HG03439 (cell line): ENCODE results near the gene SEMA3A.
"Not testable (repeated sequence)": the region's sequence is repeated elsewhere in the genome, so short reads cannot be mapped to it uniquely, and the experiment has no call there.

Experiments
- ATAC-seq: cut with Tn5 transposase; IDR thresholded peaks from one replicate; pipeline ENCODE4 v1.9.1; 2021; ENCODE audit warnings: mild to moderate bottlenecking, moderate library complexity; ENCODE audit not compliant: unreplicated experiment

The SEMA3A gene

DNA sequence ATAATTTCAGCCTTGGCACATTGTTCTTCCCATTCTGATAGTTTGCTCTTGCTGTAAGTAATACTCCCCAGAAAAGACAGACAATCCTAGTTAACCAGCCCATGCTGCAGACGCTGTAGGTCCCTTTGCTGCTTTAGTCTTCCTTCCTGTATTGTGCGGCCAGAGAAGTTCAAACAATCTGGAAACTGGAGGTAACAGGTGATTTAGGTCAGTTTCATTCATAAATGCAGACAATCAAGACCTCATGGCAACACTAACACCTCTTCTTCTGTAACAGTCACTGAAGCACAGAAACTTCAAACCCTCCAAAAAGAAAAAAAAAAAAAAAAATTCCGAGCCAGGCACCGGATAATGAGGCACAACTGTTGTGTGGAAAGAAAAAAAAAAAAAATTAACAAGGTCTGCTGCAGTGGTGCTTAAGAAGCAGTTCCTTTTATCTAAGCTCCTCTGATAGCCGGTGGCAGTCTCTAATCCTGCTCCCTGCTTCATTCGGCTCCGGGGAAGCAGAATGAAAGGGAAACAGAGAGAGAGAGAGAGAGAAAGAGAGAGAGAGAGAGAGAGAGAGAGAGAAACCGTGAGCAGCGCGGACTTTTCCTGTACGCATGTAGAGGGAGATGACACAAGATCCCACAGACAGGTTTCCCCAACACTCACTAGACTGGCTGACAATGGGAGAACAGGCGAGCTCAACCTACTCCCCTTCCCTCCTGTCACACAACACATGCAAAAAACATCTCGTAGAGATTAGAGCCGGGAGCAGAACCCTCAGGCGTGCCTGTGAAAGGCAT, at the start of gene SEMA3A:
Gene SEMA3A, minus strand, starts transcription at position 306 of the 788 bp plus-strand sequence. Its CDS starts 203 bp downstream, at position 103.
- ATAC-seq: no peak

DNA sequence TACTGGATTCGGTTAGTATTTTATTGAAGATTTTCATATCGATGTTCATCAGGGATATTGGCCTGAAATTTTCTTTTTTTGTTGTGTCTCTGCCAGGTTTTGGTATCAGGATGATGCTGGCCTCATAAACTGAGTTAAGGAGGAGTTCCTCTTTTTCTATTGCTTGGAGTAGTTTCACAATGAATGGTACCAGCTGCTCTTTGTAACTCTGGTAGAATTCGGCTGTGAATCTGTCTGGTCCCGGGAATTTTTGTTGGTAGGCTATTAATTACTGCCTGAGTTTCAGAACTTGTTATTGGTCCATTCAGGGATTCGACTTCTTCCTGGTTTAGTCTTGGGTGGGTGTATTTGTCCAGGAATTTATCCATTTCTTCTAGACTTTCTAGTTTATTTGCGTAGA, 48.4 kb upstream of the SEMA3A start:
- ATAC-seq: not testable (repeated sequence)

DNA sequence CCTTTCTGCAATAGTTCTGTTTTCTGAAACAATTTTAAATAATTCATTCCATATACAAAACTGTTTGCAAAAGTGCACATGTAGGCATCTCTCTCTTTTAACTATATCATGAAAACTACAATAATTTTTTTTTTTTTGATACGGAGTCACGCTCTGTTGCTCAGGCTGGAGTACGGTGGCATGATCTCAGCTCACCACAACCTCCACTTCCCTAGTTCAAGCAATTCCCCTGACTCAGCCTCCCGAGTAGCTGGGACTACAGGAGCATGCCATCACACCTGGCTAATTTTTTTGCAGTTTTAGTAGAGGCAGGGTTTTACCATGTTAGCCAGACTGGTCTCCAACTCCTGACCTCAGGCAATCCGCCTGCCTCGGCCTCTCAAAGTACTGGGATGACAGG, 44.0 kb upstream of the SEMA3A start:
- ATAC-seq: no peak

DNA sequence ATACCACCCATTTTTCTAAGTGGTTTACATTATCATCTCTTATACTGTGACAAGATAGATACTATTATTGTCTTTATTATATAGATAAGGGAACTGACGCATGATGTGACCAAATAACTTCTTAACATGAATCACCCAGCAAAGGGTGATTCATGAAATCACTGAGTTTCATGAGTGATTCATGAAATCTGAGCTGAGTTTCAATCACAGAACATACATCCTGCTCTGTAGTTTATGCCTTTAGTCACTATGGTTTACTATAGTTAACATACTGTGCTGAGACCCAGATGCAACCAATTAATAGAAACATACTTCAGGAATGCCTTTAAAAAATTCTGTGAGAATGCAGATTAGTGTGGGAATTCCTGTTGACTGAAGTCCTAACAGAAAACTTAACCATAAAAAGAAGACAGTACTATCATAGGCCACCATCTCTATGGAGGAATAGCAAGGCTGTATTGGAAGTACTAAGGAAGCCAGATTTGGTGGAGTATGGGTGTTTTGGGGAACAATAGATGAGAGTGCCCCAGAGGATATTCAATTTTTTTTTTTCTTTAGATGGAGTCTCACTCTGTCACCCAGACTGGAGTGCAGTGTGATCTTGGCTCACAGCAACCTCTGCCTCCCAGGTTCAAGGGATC, 43.1 kb upstream of the SEMA3A start:
- ATAC-seq: no peak

DNA sequence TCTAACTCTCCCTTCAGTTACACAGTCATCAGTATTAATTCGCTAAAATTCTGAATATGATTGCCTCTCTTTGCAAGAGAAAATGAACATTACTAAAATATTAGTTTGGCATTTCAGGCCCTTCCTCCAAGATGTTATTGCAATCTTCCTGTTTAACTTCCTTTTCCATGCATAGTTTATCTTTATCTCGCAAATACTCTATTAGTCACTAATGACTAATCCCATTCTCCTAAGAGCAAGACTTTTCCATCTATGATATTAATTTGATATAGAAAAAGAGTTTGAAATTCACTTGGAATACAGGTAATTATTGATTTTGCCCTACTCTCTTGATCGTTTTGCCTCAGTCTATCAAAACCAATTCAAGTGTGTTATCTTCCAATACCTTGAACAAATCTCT, 41.8 kb upstream of the SEMA3A start:
- ATAC-seq: no peak

DNA sequence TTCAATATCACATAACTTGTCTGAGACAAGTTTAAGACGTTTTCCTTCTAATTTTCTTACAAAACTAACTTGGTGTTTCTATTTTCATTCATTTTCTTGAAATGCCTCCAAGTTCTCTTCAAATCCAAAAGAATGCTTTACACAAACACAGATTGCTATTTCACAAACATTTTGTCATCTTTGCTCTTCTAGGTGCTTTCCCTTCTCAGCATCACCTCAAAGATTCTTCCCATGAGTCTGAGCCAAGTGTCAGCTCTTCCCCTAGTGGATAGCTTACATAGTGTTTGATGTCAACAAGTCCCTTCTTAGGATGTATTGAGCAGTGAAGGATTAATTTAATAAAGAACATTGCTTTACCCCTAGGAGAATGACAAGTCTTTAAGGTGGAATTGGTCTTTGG, 38.1 kb upstream of the SEMA3A start:
- no peak for ATAC-seq

DNA sequence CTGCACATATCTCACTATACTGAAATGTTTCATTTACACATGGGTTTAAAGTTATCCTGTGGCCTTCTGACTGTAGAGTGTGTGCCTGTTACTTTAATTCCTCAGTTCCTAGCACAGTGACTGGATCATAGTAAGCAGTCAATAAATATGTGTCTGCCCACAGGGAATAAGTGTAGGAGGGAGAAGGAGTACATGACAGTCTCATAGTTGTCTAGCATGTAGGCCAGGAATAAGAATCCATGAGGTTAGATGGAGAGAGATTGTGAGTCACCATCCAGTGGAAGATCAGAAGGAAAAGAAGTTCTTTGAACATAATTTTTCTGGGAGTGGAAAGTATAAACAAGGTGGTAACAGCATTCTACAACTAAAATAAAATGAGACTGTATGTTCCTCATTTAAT, 36.6 kb upstream of the SEMA3A start:
- no peak for ATAC-seq

DNA sequence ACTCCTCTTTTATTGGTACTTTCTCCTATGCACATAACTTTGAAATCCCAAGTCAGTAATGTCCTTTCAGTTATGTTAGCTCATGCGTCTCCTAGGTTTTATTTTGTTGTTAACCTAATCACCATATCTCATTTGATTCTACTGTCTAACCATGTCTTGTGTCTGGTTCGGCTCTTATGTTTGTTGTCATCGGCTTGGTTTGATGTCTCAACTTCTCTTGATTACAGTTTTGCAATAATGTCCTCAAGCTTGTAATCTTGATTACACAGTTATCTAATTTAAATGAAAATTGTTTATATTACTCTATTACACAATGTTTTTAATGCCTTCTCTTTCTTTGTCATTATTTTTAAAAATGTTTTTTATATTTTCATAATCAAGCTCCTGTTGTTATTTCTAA, 35.9 kb upstream of the SEMA3A start:
- no peak for ATAC-seq

DNA sequence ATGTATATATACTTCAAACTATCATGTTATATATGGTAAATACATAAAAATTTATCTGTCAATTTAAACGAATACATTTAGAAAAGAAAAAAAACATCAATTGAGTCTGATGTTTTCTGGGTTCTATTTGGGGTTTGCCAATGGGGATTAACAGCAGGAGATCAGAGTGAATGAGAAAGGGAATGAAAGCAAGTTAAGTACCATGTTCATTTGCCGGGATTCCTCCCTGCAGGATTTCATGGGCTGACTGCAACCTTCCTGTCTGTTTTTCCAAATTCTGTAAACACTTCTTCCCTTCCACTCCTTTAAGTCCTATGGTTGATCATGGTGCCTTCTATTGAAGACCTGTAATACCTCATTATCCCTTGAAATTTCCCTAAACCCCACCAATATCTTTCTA, 33.9 kb upstream of the SEMA3A start:
- no peak for ATAC-seq

DNA sequence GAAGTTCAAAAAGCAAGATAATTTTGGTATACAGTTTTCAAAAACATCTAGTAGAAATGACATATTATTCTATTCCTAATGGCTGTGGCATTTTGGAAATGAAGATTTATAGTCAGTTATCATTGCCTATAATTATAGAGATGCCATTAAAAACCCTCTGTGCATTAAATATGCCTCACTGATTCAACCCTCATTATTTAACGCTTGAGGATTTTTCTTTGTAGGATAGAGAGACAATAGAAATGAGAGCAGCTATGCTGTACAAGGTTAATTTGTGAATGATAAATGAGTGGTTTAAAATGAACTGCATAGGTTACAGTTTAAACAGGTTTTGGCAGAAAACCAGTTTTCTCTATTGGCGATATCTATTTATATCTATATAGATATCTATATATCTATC, 32.2 kb upstream of the SEMA3A start:
- no peak for ATAC-seq

DNA sequence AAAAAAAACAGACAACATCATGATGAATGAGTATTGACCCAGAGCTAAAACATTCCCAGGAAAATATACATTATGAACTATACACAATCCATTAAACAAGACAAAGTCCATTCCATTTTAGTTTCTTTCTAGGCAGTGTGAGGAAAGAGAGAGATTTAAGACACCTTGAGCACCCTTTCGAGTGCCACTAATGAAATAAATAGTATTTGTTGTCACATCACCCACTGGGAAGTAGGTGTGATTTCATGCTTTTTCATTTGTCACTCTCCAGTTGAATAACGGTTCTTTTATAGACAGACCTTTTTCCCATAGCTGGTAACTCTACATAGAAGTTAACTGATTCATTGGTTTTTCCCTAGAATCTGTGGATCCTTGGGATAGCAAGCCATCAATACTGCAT, 29.9 kb upstream of the SEMA3A start:
- no peak for ATAC-seq

DNA sequence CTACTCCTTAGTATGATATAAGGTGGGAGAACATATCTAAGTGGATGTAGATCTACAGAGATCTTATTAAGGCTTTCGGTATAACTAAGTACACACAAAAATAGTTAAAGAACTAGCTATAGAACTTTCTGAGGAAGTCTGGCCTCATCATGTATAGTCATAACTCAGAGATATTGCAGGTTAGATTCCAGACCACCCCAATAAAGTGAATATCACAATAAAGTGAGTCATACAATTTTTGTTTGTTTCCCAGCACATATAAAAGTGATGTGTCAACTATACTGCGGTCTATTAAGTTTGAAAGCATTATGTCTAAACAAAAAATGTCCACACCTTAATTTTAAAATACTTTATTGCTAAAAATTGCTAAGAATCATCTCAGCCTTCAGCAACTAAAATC, 24.7 kb upstream of the SEMA3A start:
- no peak for ATAC-seq

DNA sequence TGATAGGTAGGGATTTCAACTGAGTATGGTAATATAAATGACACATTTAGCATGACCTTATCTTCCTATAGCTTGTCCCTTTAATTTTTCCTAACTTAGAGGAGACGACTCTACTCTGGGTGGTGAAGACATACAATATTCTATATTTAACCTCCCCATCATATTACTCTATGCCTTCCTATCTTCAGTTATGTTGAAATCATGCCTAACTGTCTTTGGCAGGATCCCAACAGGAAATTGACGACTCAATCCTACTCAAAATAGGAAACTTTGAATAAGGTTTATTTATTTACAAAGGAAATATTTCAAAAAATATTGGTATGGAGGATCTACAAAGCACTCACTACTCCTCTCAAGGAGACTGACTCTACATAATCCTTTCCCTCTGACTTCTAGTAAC, 24.1 kb upstream of the SEMA3A start:
- no peak for ATAC-seq

DNA sequence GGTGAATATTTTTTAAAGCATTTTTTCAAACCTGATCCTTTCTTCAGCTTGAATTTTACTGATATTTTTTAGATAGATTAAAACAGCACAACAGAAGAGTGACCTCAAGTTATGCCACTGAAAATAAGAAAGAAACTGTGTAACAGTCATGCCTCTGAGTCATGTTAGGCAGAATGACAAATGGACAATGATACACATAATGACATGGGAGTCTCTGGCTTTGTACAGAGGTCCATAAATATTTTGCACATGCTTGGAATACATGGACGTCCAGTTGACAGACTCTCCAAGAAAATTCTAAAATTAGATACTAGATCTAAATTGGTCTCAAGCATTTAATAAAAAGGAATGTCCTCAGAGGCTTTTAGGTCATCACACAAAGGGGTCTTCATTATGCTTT, 21.9 kb upstream of the SEMA3A start:
- ATAC-seq: no peak

DNA sequence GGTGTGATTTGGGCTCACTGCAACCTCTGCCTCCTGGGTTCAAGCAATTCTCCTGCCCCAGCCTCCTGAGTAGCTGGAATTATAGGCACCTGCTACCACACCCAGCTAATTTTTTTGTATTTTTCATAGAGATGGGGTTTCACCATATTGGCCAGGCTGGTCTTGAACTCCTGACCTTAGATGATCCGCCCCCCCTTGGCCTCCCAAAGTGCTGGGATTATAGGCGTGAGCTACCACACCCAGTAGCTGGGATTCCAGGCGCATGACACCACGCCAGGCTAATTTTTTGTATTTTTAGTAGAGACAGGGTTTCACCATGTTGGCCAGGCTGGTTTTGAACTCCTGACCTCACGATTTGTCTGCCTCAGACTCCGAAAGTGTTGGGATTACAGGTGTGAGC, 20.2 kb upstream of the SEMA3A start:
- not testable (repeated sequence) for ATAC-seq

DNA sequence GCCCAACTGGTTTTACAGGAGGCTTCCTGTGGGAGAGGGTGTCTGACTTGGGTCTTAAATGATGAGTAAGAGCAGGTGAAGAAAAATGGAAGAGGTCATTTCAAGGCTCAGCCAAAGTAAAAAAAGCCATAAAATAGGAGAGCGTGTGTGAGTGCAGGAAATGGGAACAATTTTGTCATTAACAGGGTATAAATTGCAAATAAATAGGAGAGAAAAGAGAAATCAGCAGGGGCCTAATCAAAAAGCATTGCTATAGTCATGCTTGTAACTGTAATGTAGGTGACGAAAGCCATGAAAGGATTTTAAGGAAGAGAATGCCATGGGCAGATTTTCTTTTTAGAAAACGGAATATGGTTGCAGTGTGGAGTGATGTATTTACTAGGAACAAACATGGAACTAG, 15.7 kb upstream of the SEMA3A start:
- ATAC-seq: no peak

DNA sequence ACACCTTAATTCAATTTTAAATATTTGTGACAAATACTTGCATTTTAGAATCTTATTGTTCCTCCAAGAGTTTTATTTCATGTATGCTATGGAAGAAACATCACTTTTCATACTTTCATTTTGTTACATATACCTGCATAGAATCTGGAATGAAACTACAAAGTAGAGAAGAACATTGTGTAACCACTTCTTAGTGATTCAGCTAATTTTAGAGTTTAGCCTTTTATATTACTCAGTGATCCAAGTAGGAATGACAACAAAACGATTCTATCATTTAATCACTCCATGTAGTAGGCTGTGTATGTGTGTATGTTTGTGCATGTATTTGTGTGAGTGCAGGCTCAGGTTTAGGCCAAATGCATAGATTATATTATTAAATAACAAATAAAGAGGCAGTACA, 14.4 kb upstream of the SEMA3A start:
- no peak for ATAC-seq

DNA sequence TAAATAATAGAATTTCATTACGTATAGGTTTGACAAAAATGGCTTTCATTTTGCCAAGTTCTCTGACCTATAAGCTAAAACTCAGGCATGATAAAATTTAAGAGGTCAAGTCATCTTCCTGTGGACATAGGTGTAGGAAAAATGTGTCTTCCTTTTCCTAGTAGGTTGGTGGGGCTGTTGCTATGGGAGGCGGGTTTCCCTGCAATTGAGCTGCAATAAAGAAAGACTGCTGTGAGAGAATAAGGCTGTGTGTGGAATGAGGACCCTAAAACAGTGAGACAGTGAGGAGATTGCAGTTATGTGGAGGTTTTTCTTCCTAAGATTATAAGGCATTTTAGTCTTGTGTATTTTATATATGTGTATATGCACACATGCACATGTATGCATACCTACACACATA, 13.0 kb upstream of the SEMA3A start:
- ATAC-seq: no peak

DNA sequence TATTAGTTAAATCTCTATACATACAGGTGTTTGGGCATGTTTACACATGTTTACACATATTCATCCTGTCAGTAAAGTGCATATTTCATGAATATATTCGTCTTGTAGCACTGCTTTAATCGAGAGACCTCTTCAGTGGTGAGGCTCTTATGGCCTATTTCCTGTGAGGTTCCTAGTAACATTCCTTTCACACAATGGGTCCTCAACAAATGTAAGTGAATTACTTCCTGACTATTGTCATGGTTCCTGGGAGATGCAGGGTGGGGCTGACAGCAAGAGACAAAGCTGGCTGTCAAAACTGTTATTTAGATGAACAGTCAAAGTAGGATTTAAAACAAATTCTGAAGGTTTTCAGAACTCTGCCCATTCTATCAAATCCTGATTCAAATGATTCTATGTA, 12.4 kb upstream of the SEMA3A start:
- no peak for ATAC-seq

DNA sequence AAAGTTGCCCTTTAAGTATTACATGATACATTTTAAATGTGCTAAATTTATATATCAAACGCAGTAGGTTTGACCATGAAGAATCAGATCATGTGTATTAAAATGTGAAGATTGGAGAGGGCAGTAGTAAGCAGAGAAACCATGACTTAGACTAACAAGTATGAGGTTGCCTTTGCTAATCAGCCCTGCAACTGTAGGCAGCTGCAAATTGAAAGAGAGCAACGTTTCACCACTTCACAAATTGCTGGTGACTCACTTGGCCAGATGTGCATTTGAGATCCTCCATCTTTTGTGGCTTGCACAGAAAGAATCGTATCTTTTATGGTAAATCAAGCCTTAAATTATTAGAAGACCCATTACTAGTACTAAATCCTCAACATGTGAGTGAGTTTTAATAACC, 10.1 kb upstream of the SEMA3A start:
- no peak for ATAC-seq

DNA sequence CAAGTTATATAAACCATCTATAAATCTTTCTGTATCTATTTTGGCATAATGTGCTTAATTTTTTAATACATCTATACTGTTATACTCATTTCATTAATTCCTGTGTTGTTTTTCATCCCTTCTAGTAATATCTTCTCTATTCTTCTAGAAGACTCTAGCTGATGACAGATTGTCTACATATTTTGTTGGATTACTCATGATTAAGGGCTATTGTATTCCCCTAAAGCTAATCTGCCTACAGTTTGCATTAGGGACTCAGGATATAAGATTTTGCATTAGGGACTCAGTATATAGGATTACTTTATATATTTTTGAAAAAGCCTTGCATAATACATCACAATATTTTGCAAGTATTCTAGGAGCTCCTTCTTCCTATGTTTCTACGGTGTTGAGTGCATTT, 8.3 kb upstream of the SEMA3A start:
- no peak for ATAC-seq

DNA sequence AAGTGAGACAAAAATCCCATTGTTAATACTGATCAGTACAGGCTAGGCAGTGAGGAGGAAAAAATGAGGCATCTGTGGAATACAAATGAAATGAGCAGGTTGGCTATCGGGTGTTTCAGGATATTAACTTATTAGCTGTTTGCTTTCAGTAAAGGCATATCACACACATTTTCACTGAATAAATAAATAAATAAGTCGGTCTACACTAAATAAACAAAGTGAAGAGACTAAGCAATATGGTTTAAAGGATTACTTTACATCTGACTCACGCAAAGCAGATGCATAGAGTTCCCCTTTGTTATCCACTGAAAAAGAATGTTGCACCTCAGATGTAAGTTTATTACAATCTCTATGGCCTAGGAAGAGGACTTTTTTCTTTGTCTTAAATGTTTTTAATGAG, 6.3 kb upstream of the SEMA3A start:
- no peak for ATAC-seq

DNA sequence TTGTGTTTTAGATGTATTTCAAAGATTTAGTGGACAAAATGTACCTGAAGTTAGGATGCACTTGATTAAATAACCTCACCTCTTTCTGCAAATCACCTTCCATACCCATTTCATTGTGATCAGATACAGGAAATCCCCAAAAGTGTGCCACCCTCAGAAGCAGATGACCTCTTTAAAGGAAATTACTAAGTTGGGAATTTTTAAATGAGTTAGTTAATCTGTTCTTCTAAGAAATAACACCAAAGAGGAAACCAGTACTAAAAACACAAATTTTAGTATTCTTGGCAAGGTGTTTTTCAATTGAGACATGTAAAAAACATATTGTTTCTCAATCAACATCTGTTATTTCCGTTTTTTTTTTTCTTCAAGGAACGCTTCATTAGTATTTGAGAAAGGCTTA, 4.6 kb upstream of the SEMA3A start:
- ATAC-seq: no peak
